AG04450 (cell line): ENCODE measurements around the gene KCNN4. TPM values are rescaled to one million over a fixed set of nuclear protein-coding genes. Genes with fewer than 3 reads are reported as not detected.

Source experiments
- CTCF ChIA-PET: fragments of 300-600, 350-600 bp; formaldehyde crosslinking; extraction: SDS; loops from one replicate; lab custom pipeline; 2022; ENCODE audit warnings: antibody characterized with exemption, inconsistent platforms; lab: Charles Lee
- POLR2A ChIA-PET: fragments of 350-600 bp; formaldehyde crosslinking; extraction: SDS; loops from one replicate; lab custom pipeline; 2021; ENCODE audit warnings: antibody characterized with exemption, inconsistent platforms; lab: Yijun Ruan, JAX
- DNase-seq: peaks from one replicate; pipeline ENCODE4 v3.0.0-alpha.2; 2011; ENCODE audit warnings: low read depth, low spot score
- H3K27ac ChIP-seq: one replicate; pipeline ENCODE4 v1.5.1; 2012; ENCODE audit warnings: low read depth, low read length, control low read depth
- H3K27me3 ChIP-seq: one replicate; pipeline ENCODE4 v1.6.0; 2012; ENCODE audit warnings: low read length; ENCODE audit not compliant: control insufficient read depth, insufficient read depth
- H3K4me3 ChIP-seq: 2 replicates; pipeline ENCODE4 v1.5.1; 2011; ENCODE audit warnings: mild to moderate bottlenecking, low read depth, low read length, control low read depth
- H3K9me3 ChIP-seq: 2 replicates; pipeline ENCODE4 v1.5.1; 2012; ENCODE audit warnings: low read length; ENCODE audit not compliant: control insufficient read depth, insufficient read depth
- CTCF ChIP-seq: IDR thresholded peaks from 2 replicates; pipeline ENCODE4 v1.5.1; 2011; ENCODE audit warnings: low read depth, low read length, control low read depth, inconsistent platforms
- polyA plus RNA-seq: library from polyadenylated mRNA; depleted of rRNA; stranded (reverse); fragments of >200 nt; gene quantifications from 2 replicates; pipeline ENCODE4 v1.2.3, GENCODE V29; 2011

Gene KCNN4
- polyA plus RNA-seq, 1 experiment: 0.12 TPM

GRCh38 chr19:43763473-43763939 lies 17.3 kb downstream of the KCNN4 start:
- Histone ChIP-seq H3K27me3 (no peaks in the 10 kb centered on the region), H3K4me3 (no peak overlapping the region), H3K9me3 (no peaks in the 10 kb centered on the region), H3K27ac (peak overlapping the region; percentile 52)
- ChIA-PET POLR2A (interaction anchor here (1.1 to 1.2 kb wide), 2 partner anchors 9 to 18 kb away, joined by 4 to 5 read pairs; partner anchors contain the start of gene SMG9), CTCF (interaction anchor here (1.3 to 2.2 kb wide), 2 partner anchors 11 to 46 kb away, joined by 6 read pairs; no protein-coding TSS in a partner anchor)
- TF ChIP-seq CTCF: no peak
- DNase-seq: no peak

DNA sequence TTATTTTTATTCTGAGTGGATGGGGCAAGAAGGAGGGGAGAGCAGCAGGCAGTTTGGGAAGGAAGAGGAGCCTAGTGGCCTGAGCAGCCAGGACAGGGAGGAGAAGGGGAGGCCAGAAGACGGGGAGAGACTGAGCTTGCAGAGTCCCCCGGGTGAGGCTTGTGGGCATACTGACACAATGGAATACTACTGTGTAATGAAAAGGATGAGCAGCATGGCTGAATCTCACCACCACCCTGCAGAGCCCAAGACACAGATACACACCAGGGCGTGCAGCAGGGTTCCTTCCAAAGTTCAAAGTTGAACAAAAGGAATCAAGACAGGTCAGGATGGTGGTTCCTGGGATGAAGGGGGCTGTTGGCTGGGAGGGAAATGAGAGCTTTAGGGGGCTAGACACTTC lies 18.0 kb downstream of the KCNN4 start:
- ChIA-PET POLR2A (interaction anchor here (1.2 kb wide), 1 partner anchor 8 kb away, joined by 5 read pairs; the partner anchor contains the start of gene SMG9), CTCF (interaction anchor here (1.0 to 1.3 kb wide), 2 partner anchors 12 to 22 kb away, joined by 4 to 6 read pairs; no protein-coding TSS in a partner anchor)
- no peak overlapping the region for H3K27ac ChIP-seq
- H3K9me3 ChIP-seq: no peaks in the 10 kb centered on the region
- TF ChIP-seq CTCF: no peak
- no peaks in the 10 kb centered on the region for H3K27me3 ChIP-seq
- no peak for DNase-seq
- no peak overlapping the region for H3K4me3 ChIP-seq

DNA sequence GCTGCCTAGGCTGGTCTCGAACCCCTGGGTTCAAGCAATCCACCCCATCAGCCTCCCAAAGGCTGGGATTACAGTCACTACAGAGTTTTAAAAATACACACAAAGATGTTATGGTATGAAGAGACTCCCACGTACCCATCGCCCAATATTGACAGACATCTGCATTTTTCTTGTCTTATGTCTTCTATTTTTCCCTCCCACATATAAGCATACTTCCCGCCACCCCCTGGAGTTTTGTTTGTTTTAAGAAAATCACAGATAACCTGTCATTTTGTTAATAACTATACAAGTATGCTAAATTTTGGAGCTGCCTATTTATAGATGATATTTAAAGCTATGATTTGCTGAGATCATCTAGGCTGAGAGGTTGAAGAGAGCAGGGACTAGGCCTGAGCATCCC lies 19.8 kb downstream of the KCNN4 start:
- ChIA-PET CTCF (interaction anchor here (1.0 to 1.8 kb wide), 2 partner anchors 15 to 49 kb away, joined by 3 to 4 read pairs; no protein-coding TSS in a partner anchor), POLR2A (no interaction called here)
- no peak overlapping the region for H3K27ac ChIP-seq
- no peaks in the 10 kb centered on the region for H3K27me3 ChIP-seq
- DNase-seq: no peak
- TF ChIP-seq CTCF: no peak
- no peak overlapping the region for H3K4me3 ChIP-seq
- no peaks in the 10 kb centered on the region for H3K9me3 ChIP-seq

GRCh38 chr19:43759515-43759914 lies 21.3 kb downstream of the KCNN4 start:
- CTCF ChIA-PET: interaction anchor here (1.0 to 1.4 kb wide), 2 partner anchors 14 to 15 kb away, joined by 4 to 5 read pairs; no protein-coding TSS in a partner anchor
- Histone ChIP-seq H3K4me3 (no peak overlapping the region), H3K27ac (no peak overlapping the region), H3K27me3 (no peaks in the 10 kb centered on the region), H3K9me3 (no peaks in the 10 kb centered on the region)
- DNase-seq: no peak
- TF ChIP-seq CTCF: peak; percentile 64
- POLR2A ChIA-PET: interaction anchor here (0.9 kb wide), 2 partner anchors 15 to 90 kb away, joined by 3 read pairs; partner anchors contain the start of gene PLAUR

GRCh38 chr19:43755256-43755801 lies 25.4 kb downstream of the KCNN4 start:
- ChIA-PET POLR2A (interaction anchor here (0.5 to 1.9 kb wide), 8 partner anchors 8 to 87 kb away, joined by 3 to 14 read pairs (median 5); partner anchors contain the start of genes PLAUR and ZNF283), CTCF (interaction anchor here (0.8 to 5.2 kb wide), 5 partner anchors 10 to 87 kb away, joined by 3 to 30 read pairs (median 5); no protein-coding TSS in a partner anchor)
- Histone ChIP-seq H3K9me3 (no peaks in the 10 kb centered on the region), H3K27me3 (no peaks in the 10 kb centered on the region), H3K27ac (peak overlapping the region; percentile 100), H3K4me3 (peak overlapping the region; percentile 88)
- DNase-seq: no peak
- no peak for TF ChIP-seq CTCF
